NCI-H2196 treated with DMSO at 0.1 percent for 48 hours (cell line): ENCODE measurements around the gene SNX6.
"Not testable (repeated sequence)": the region's sequence is repeated elsewhere in the genome, so short reads cannot be mapped to it uniquely, and the experiment has no call there.

ENCODE experiments used
- DNase-seq: peaks from one replicate; lab custom pipeline; 2025; ENCODE audit not compliant: unreplicated experiment; lab: John Stamatoyannopoulos, UW

Gene SNX6

GRCh38 chr14:34569750-34570149, 60.2 kb downstream of the SNX6 start:
- no peak for DNase-seq

- no peak for DNase-seq
Measured at GRCh38 chr14:34568803-34569202, 61.1 kb downstream of the SNX6 start.

- DNase-seq = no peak
Measured at GRCh38 chr14:34562776-34563150, 67.2 kb downstream of the SNX6 start.

GRCh38 chr14:34562037-34562775, 67.7 kb downstream of the SNX6 start:
- not testable (repeated sequence) for DNase-seq

- DNase-seq = not testable (repeated sequence)
Measured at GRCh38 chr14:34556498-34556829, 73.5 kb downstream of the SNX6 start.

GRCh38 chr14:34555583-34556497, 74.1 kb downstream of the SNX6 start:
- DNase-seq = not testable (repeated sequence)

- no peak for DNase-seq
Measured at GRCh38 chr14:34554540-34555250, 75.3 kb downstream of the SNX6 start.

- DNase-seq = not testable (repeated sequence)
Measured at GRCh38 chr14:34549276-34549966, 80.5 kb downstream of the SNX6 start.

- no peak for DNase-seq
Measured at GRCh38 chr14:34548472-34548981, 81.4 kb downstream of the SNX6 start.

GRCh38 chr14:34547136-34547520, 82.8 kb downstream of the SNX6 start:
- not testable (repeated sequence) for DNase-seq

GRCh38 chr14:34546272-34547135, 83.4 kb downstream of the SNX6 start:
- not testable (repeated sequence) for DNase-seq

- DNase-seq = not testable (repeated sequence)
Measured at GRCh38 chr14:34540181-34541059, 89.5 kb downstream of the SNX6 start.

- no peak for DNase-seq
Measured at GRCh38 chr14:34539407-34540180, 90.4 kb downstream of the SNX6 start, which contains the start of gene EAPP. EAPP (minus strand) TSS chr14:34539701; CDS start chr14:34539628, 73 bp downstream.

- no peak for DNase-seq
Measured at GRCh38 chr14:34538871-34539406, 91.0 kb downstream of the SNX6 start.

- DNase-seq = not testable (repeated sequence)
Measured at GRCh38 chr14:34538096-34538495, 91.9 kb downstream of the SNX6 start.

GRCh38 chr14:34537677-34538009, 92.3 kb downstream of the SNX6 start:
- DNase-seq = no peak

GRCh38 chr14:34536951-34537676, 92.8 kb downstream of the SNX6 start:
- DNase-seq = no peak
